Stimulated activated naive B cell treated with anti-CD40 and anti-IgM and Interleukin-4, amounts not matched to agents 10 μg/mL and 1 μg/mL and 100 μg/mL, for 72 hours (primary cell): ENCODE data around the gene SORBS2.
"Not testable (repeated sequence)": the region's sequence is repeated elsewhere in the genome, so short reads cannot be mapped to it uniquely, and the experiment has no call there.

Experiments used
- ATAC-seq, 2 donors: fragments of 150-1000 bp; cut with Tn5 transposase; replicated peaks; 2 replicates each; pipeline ENCODE4 v1.10.0; 2021; ENCODE audit warnings: moderate library complexity in 1 of 2
- DNase-seq: peaks from one replicate; pipeline ENCODE4 v3.0.0; 2021
- H3K27ac Mint-ChIP-seq: one replicate; pipeline ENCODE4 v1.8.0; 2022; ENCODE audit warnings: mild to moderate bottlenecking, mixed read lengths
- H3K27me3 Mint-ChIP-seq, 2 donors: one replicate each; pipeline ENCODE4 v1.8.0; 2022; ENCODE audit warnings: mixed read lengths in 2 of 2
- H3K36me3 Mint-ChIP-seq, 2 donors: one replicate each; pipeline ENCODE4 v1.8.0; 2022; ENCODE audit warnings: mixed read lengths in 2 of 2, mild to moderate bottlenecking in 1 of 2
- H3K4me1 Mint-ChIP-seq, 2 donors: one replicate each; pipeline ENCODE4 v1.8.0; 2022; ENCODE audit warnings: mixed read lengths in 2 of 2, mild to moderate bottlenecking in 1 of 2
- H3K4me3 Mint-ChIP-seq, 2 donors: one replicate each; pipeline ENCODE4 v1.8.0; 2022; ENCODE audit warnings: mild to moderate bottlenecking in 2 of 2, mixed read lengths in 2 of 2, moderate library complexity in 1 of 2
- H3K9me3 Mint-ChIP-seq, 2 donors: one replicate each; pipeline ENCODE4 v1.8.0; 2022; ENCODE audit warnings: mixed read lengths in 2 of 2, mild to moderate bottlenecking in 1 of 2

The SORBS2 gene

GRCh38 chr4:185570727-185571126 is 241.3 kb downstream of the SORBS2 start:
- Mint-ChIP-seq H3K27me3 (peaks cover 20 to 24% of the 10 kb centered on the region in 2 donors), H3K36me3 (no peaks in the 10 kb centered on the region), H3K9me3 (peaks cover 0 to 2% of the 10 kb centered on the region in 2 donors), H3K27ac (no peak overlapping the region), H3K4me3 (no peak overlapping the region), H3K4me1 (no peaks in the 10 kb centered on the region)
- DNase-seq, result no peak
- no peak for ATAC-seq

- Mint-ChIP-seq H3K4me1 (no peaks in the 10 kb centered on the region), H3K9me3 (peaks cover 0 to 6% of the 10 kb centered on the region in 2 donors), H3K4me3 (no peak overlapping the region), H3K27me3 (peaks cover 10 to 13% of the 10 kb centered on the region in 2 donors), H3K27ac (no peak overlapping the region), H3K36me3 (no peaks in the 10 kb centered on the region)
- no peak for DNase-seq
- ATAC-seq, result no peak
Observed at GRCh38 chr4:185567381-185568376, 244.3 kb downstream of the SORBS2 start.

- Mint-ChIP-seq H3K27ac (no peak overlapping the region), H3K4me3 (no peak overlapping the region), H3K36me3 (no peaks in the 10 kb centered on the region), H3K9me3 (peaks cover 0 to 6% of the 10 kb centered on the region in 2 donors), H3K4me1 (no peaks in the 10 kb centered on the region), H3K27me3 (peaks cover 12 to 19% of the 10 kb centered on the region in 2 donors)
- DNase-seq (no peak), ATAC-seq (no peak)
Observed at GRCh38 chr4:185566972-185567371, 245.0 kb downstream of the SORBS2 start.

GRCh38 chr4:185566425-185566824 is 245.6 kb downstream of the SORBS2 start:
- no peak overlapping the region for H3K4me3 Mint-ChIP-seq
- H3K27ac Mint-ChIP-seq, result no peak overlapping the region
- DNase-seq (no peak), ATAC-seq (no peak)
- peaks cover 0 to 6% of the 10 kb centered on the region in 2 donors for H3K9me3 Mint-ChIP-seq
- peaks cover 17 to 23% of the 10 kb centered on the region in 2 donors for H3K27me3 Mint-ChIP-seq
- H3K36me3 Mint-ChIP-seq, result no peaks in the 10 kb centered on the region
- no peaks in the 10 kb centered on the region for H3K4me1 Mint-ChIP-seq

DNA sequence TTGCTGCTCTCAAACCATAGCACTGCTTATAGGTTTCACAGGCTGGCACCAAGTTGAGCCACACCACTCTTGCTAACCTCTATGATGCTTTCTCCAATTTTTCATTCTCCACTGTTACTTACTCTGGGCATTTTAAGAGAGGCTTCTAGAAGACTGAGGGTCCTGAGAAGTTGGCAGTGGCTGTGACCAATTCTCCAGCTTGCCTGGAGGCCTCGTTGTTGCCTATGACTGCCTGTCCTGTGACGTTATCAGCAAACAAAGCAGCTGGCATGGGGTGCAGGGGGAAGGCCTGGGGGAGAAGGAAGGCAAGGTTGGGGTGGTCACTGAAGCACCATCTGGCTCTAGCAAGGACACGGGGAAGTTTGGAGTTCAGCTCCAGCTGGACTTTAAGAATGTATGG is 246.3 kb downstream of the SORBS2 start:
- Mint-ChIP-seq H3K27ac (no peak overlapping the region), H3K4me3 (no peak overlapping the region), H3K9me3 (peaks cover 0 to 6% of the 10 kb centered on the region in 2 donors), H3K4me1 (no peaks in the 10 kb centered on the region), H3K27me3 (peaks cover 20 to 25% of the 10 kb centered on the region in 2 donors), H3K36me3 (no peaks in the 10 kb centered on the region)
- DNase-seq (no peak), ATAC-seq (no peak)

- ATAC-seq (no peak), DNase-seq (no peak)
- Mint-ChIP-seq H3K27me3 (peaks cover 25 to 26% of the 10 kb centered on the region in 2 donors), H3K4me3 (no peak overlapping the region), H3K36me3 (no peaks in the 10 kb centered on the region), H3K4me1 (no peaks in the 10 kb centered on the region), H3K27ac (no peak overlapping the region), H3K9me3 (peaks cover 0 to 6% of the 10 kb centered on the region in 2 donors)
Observed at GRCh38 chr4:185564349-185564748, 247.6 kb downstream of the SORBS2 start.

DNA sequence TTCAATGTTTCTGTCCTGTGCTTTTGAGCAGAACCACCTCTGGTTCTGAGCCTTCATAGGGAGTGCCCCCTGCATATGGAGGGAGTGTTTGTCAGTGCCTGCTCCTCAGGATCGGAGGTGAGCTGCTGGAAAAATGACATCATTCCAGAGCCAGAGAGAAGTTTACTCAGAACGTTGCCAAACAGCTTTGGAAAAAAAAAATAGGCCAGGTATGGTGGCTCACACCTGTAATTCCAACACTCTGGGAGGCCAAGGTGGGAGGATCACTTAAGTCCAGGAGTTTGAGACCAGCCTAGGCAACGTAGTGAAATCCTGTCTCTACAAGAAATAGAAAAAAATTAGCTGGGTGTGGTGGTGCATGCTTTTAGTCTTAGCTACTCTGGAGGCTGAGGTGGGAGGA is 249.5 kb downstream of the SORBS2 start:
- Mint-ChIP-seq H3K4me1 (no peaks in the 10 kb centered on the region), H3K27ac (no peak overlapping the region), H3K4me3 (no peak overlapping the region), H3K36me3 (no peaks in the 10 kb centered on the region), H3K9me3 (peaks cover 0 to 9% of the 10 kb centered on the region in 2 donors), H3K27me3 (peaks cover 43 to 45% of the 10 kb centered on the region in 2 donors)
- no peak for ATAC-seq
- DNase-seq, result no peak

- no peaks in the 10 kb centered on the region for H3K4me1 Mint-ChIP-seq
- H3K36me3 Mint-ChIP-seq, result no peaks in the 10 kb centered on the region
- H3K4me3 Mint-ChIP-seq, result no peak overlapping the region
- no peak overlapping the region for H3K27ac Mint-ChIP-seq
- H3K9me3 Mint-ChIP-seq, result peaks cover 4 to 11% of the 10 kb centered on the region in 2 donors
- no peak for DNase-seq
- ATAC-seq, result no peak
- H3K27me3 Mint-ChIP-seq, result peaks cover 46 to 51% of the 10 kb centered on the region in 2 donors
Observed at GRCh38 chr4:185560316-185560715, 251.7 kb downstream of the SORBS2 start.

GRCh38 chr4:185559915-185560281 is 252.1 kb downstream of the SORBS2 start:
- Mint-ChIP-seq H3K4me3 (no peak overlapping the region), H3K36me3 (no peaks in the 10 kb centered on the region), H3K27me3 (peaks cover 46 to 55% of the 10 kb centered on the region in 2 donors), H3K27ac (no peak overlapping the region), H3K9me3 (peaks cover 4 to 11% of the 10 kb centered on the region in 2 donors), H3K4me1 (no peaks in the 10 kb centered on the region)
- ATAC-seq (no peak), DNase-seq (no peak)

- DNase-seq, H3K27ac Mint-ChIP-seq, H3K36me3 Mint-ChIP-seq, ATAC-seq, H3K4me1 Mint-ChIP-seq, H3K9me3 Mint-ChIP-seq, H3K4me3 Mint-ChIP-seq: not testable (repeated sequence)
- peaks cover 45 to 57% of the 10 kb centered on the region in 2 donors for H3K27me3 Mint-ChIP-seq
Observed at GRCh38 chr4:185559251-185559914, 252.6 kb downstream of the SORBS2 start.

GRCh38 chr4:185554365-185555126 is 257.4 kb downstream of the SORBS2 start:
- peaks cover 4 to 8% of the 10 kb centered on the region in 2 donors for H3K9me3 Mint-ChIP-seq
- peaks cover 30 to 41% of the 10 kb centered on the region in 2 donors for H3K27me3 Mint-ChIP-seq
- H3K4me3 Mint-ChIP-seq, result no peak overlapping the region
- no peaks in the 10 kb centered on the region for H3K4me1 Mint-ChIP-seq
- no peak for ATAC-seq
- no peaks in the 10 kb centered on the region for H3K36me3 Mint-ChIP-seq
- no peak overlapping the region for H3K27ac Mint-ChIP-seq
- DNase-seq, result no peak

- Mint-ChIP-seq H3K4me1 (no peaks in the 10 kb centered on the region), H3K4me3 (no peak overlapping the region), H3K27ac (no peak overlapping the region), H3K9me3 (peaks cover 4 to 5% of the 10 kb centered on the region in 2 donors), H3K36me3 (no peaks in the 10 kb centered on the region), H3K27me3 (peaks cover 9 to 26% of the 10 kb centered on the region in 2 donors)
- ATAC-seq (no peak), DNase-seq (no peak)
Observed at GRCh38 chr4:185552254-185552653, 259.7 kb downstream of the SORBS2 start.

DNA sequence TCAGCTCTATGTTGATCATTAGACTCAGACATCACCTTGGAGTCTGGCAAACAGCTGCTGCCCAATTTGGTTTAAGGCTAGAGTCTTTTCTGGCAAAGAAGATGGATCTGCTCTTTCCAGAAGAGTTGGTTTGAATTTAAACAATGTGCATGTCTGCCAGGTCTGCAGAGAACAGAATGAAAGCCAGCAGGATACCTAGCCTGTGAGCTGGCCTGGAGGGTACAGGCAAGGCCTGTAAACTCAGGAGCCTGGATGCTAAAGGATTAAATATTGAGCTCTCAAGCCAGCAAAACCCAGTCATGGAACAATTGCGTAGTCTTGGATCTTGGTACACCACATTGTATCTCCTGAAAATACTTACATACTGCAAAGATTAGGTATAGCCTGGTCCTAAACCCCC is 261.1 kb downstream of the SORBS2 start:
- no peak for ATAC-seq
- no peak overlapping the region for H3K27ac Mint-ChIP-seq

DNA sequence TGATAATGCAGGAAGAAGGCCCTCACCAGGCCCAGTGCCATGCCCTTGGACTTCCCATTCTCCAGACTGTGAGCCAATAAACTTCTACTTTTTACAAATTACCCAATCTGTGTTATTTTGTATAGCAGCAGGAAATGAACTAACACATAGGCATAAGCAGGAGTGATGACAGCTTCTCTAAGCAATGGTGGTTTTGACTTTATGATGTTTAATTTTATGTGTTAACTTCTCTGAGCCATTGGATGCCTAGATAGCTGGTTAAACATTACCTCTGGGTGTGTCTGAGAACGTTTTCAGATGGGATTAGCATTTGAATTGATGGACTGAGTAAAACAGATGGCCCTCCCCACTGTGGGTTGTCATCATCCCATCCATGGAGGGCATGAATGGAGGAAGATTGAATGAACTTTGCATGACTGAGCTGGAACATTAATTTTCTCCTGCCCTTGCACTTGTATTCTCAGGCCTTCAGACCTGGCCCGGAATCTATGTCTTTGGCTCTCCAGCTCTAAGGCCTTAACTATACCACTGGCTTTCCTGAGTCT is 262.8 kb downstream of the SORBS2 start:
- Mint-ChIP-seq H3K9me3 (no peaks in the 10 kb centered on the region), H3K4me1 (no peaks in the 10 kb centered on the region), H3K27me3 (peaks cover 8 to 11% of the 10 kb centered on the region in 2 donors), H3K4me3 (no peak overlapping the region), H3K27ac (no peak overlapping the region), H3K36me3 (no peaks in the 10 kb centered on the region)
- no peak for DNase-seq
- ATAC-seq, result no peak

More for the DNA sequence above, 261.1 kb downstream of the SORBS2 start:
- H3K4me1 Mint-ChIP-seq, result no peaks in the 10 kb centered on the region
- DNase-seq, result no peak
- no peak overlapping the region for H3K4me3 Mint-ChIP-seq
- H3K36me3 Mint-ChIP-seq, result no peaks in the 10 kb centered on the region
- peaks cover 0 to 2% of the 10 kb centered on the region in 2 donors for H3K9me3 Mint-ChIP-seq
- peaks cover 9 to 20% of the 10 kb centered on the region in 2 donors for H3K27me3 Mint-ChIP-seq
